GM12874 (cell line): ENCODE measurements around the gene MLLT3.

Experiments
- TF ChIP-seq, protein P1 (sequence below): IDR thresholded peaks from 2 replicates; pipeline ENCODE4 v1.5.1; 2011; ENCODE audit warnings: low read depth, mild to moderate bottlenecking, control low read depth, low read length, moderate library complexity; ENCODE audit not compliant: insufficient read depth

MLLT3 gene

DNA sequence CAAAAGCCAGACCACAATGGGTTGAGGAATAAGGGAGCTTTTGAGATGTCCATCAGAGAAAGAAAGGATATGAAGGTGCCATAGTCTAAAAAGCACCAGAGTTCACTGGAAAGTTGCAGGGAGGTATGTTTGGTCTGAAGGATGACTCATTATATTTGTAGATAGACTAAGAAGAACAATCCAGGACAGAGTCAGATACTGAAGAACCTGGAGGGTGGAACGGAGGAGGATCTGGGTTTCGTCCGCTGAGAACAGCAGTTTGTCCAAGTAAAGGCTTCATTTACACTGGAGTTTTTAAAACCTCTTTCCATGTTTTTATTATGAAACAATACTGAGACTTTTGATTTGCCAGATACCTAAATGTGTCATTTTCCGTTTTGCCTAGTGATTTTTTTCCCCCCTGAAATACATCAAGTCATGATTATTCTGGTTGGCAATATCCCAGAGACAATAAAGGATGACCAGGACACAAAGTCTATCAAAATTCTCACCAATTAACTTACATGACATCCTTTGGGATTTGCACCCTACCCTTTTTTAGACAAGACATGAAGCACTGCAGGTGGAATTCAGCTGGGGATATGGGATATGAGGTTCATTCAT, 219.9 kb downstream of the MLLT3 start:
- TF ChIP-seq, protein P1, sequence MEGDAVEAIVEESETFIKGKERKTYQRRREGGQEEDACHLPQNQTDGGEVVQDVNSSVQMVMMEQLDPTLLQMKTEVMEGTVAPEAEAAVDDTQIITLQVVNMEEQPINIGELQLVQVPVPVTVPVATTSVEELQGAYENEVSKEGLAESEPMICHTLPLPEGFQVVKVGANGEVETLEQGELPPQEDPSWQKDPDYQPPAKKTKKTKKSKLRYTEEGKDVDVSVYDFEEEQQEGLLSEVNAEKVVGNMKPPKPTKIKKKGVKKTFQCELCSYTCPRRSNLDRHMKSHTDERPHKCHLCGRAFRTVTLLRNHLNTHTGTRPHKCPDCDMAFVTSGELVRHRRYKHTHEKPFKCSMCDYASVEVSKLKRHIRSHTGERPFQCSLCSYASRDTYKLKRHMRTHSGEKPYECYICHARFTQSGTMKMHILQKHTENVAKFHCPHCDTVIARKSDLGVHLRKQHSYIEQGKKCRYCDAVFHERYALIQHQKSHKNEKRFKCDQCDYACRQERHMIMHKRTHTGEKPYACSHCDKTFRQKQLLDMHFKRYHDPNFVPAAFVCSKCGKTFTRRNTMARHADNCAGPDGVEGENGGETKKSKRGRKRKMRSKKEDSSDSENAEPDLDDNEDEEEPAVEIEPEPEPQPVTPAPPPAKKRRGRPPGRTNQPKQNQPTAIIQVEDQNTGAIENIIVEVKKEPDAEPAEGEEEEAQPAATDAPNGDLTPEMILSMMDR: no peak

DNA sequence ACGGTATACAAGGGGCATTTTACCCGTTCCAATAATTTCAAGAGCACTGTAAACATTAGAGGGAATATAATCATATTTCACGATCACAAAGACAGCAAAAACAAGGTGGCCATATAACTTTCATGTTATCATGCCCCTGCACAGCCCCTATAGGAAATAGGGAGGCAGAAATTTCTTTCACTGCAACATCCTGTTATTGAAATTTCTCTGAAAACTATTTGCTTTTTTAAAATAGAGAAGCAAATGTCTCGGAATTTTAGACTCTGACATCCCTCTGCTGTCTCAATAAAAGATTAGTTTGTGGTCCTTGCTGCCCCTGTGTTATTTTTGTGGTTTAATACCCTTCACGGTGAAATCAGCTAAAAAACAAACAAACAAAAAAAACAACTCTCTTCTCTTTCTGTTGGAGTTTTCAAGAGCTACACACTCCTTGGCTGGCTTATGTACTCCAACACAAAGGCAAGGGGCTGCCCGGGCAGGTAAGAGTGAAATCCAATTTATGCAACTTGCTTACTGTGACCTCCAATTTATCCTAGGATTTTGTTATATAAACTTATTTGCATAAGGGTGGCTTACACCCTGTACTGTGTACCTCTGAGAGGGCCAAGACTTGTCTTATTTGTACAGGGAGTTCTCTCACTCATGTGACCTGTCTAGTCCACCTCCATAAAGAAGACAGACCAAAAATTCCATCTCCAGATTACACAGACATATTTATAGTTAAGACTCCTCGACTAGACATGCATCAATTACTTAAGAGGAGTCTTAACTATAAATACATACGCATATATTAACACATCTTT, 223.6 kb downstream of the MLLT3 start:
- TF ChIP-seq, protein P1: no peak

DNA sequence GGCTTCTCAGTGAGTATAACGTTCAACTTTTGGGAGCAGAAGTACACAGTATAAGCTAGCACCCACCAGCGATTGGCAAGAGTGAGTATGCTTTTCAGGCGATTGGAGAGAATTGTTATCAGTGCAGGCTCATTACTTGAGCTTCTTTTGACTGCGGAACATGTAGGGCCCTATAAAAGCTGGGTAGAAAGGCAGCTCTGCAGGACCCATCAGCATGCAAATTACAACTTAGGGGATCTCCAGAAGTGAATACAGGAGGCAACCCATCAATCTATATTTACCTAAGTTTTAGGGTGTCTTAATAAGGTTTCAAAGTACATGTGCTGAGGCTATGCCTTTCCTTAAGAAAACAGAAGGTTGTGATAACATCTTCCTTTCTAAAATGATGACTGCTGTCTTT, 225.0 kb downstream of the MLLT3 start:
- TF ChIP-seq, protein P1: no peak

DNA sequence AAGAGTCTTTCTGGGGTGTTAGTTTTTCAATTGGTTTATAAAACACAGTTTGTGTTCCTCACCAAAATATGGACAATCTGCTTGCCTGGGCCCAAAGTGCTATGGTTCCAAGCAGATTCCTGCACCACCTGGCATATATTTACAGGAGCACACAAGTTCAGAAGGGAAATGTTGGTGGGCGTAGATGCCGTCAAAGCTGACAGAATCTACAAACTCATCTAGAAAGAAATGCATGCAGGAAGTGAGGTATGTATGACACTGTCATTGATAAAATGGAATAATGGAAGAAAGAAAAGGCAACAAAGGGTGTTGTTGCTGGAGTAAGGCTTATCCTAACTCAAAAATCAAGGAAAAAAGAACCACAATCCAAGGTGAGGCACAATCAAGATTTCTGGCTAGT, 225.8 kb downstream of the MLLT3 start:
- TF ChIP-seq, protein P1: no peak

DNA sequence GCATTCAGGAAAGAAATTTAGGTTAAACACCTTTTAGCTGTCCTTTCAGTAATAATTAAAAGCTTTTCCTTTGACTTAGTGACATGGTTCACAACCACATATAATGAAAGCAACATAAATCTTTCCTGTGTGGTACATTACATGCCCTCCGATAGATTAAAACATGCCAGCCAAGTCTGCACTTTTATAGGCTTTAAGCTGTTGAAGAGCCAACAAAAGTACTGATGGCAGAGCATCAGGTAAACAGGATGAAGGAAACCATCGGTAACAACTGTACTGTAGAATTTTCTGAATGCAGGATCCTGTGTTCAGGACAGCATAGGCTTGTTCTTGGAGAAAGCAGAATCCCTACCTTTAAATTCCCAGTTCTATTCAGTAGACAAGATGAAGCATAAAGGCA, 226.6 kb downstream of the MLLT3 start:
- TF ChIP-seq, protein P1: no peak

DNA sequence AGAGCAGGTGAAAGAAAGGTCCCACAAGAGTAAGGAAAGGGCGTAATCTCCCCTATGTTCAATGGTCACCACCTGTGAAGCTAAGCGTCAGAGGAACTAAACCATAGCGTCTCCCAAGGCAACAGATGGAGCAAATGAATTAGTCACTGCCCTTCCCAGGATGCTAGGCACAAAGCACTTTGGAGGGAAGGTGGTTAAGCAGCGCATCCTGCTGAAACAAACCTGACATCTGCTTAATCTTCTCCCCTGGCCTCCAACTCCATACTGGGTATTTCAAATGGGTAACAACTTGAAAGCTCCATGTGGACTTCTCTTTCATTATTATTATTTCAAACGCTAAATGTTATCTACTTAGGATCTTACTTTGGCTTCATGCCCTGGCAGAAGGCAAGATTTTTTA, 227.3 kb downstream of the MLLT3 start:
- TF ChIP-seq, protein P1: no peak

DNA sequence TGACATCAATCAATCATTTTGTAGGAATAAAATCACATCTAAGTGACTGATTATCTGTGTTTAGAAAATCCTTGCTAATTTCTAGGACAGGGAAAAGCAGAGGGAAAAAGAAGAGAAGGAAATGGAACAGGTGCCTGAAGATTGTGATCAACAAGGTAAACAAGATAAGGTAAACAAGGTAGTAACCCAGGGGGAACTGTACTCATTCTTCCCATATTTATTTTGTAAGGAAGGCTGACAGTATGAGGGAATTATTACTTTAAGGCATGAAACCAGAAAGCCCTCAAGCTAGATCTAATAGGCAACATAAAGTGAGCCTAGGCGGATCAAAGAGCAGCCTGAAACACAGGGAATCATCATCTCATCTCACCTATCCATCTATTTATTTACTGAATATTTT, 231.1 kb downstream of the MLLT3 start:
- TF ChIP-seq, protein P1: no peak
